ENCODE measurements around the gene SIT1.
A peak's percentile ranks its signal among the peaks of the same experiment; 100 is the strongest.
"Not testable (repeated sequence)": the region's sequence is repeated elsewhere in the genome, so short reads cannot be mapped to it uniquely, and the experiment has no call there.

Gene SIT1

DNA sequence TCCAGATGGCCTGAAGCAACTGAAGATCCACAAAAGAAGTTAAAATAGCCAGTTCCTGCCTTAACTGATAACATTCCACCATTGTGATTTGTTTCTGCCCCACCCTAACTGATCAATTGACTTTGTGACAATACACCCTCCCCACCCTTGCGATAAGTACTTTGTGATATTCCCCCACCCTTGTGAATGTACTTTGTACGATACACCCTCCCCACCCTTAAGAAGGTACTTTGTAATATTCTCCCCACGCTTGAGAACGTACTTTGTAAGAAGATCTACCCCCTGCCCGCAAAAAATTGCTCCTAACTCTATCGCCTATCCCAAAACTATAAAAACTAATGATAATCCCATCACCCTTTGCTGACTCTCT, 13.9 kb downstream of the SIT1 start:
- not testable (repeated sequence) for DNase-seq (ENCODE audit: low spot score)

DNA sequence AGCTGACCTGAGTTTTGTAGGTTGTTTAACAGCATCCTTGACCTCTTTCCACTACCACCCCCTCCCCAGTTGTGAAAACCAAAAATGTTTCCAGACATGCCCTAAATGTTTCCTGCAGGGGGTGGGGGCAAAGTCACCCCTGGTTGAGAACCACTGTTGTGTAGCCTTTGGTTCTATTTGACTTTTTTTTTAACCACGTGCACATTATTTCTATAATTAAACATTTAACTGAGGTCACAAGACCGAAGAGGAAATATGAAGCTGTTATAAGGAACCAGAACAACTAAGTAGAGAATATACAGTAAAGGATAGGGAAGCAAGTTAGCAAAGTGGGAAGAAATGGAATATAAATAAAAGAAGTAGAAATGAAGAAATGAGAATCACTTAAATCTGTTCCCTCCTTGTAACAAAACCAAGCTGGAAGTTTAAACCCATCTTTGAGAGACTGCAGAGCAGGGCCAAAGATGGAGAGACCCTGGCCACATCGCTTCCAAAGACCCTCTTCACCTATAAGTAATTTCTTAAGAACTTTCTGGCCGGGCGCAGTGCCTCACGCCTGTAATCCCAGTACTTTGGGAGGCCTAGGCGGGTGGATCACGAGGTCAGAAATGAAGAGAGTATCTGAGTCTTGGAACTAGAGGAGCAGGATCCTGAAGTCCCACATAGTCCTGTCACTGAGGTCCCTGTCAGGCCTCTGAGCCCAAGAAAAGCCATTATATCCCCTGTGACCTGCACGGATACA, 14.4 kb downstream of the SIT1 start:
- no peak for DNase-seq (ENCODE audit: low spot score)

GRCh38 chr9:35635730-35636129, 15.0 kb downstream of the SIT1 start:
- DNase-seq (ENCODE audit: low spot score), result no peak

DNA sequence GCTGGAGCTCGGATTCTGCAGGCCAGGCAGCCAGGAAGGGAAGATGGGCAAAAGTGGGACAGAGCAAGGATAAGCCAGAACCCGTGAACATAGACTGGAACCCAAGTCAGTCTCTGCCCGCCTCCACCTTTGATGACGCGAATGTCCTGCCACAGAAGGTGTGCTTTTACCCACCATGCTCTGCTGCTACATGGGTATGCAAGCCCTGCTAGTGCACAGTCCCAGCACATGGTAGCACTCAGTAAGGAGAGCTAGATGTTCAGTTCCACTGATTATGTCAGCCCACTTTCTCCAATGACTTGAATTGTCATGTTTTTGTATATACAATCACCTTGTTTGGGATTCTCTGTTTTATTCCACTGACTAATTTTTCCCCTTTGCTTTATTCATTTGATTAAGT, 21.1 kb downstream of the SIT1 start:
- DNase-seq (ENCODE audit: low spot score), result no peak

- DNase-seq (ENCODE audit: low spot score), result no peak
These were observed 22.2 kb downstream of the SIT1 start for GRCh38 chr9:35628389-35628991.

DNA sequence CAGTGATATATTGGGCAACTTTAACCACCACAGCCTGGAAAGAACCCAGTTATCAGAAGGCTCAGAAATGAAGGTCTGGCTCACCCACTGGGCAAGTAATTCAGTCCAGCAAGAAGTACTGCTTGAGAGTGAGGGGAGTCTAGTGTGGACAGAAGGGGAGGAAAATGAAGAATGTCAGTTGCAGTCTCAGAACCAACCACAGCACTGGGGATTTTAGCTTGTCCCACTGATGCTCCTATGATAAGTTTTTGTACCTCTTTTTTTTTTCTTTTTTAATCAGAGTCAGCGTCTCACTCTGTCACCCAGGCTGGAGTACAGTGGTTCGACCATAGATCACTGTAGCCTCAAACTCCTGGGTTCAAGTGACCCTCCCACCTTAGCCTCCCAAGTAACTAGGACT, 23.2 kb downstream of the SIT1 start:
- no peak for DNase-seq (ENCODE audit: low spot score)

DNA sequence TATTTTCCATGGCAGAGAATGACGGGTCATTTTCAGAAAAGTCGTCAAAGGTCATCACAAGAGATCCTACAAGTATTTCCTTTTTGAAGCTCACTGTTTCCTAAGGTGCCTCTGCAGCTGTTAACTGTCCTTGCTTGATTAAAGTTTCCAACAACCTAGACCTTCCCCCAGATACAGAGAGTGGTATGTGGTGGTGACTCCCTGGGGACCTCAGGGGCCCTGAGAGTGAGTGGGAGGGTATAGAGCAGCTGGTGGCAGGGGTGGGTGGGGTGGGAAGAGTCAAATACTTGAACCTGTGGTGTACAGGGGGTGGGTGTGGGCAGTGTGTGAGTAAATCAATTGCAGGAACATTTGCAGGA, 31.0 kb downstream of the SIT1 start:
- DNase-seq (ENCODE audit: low spot score), result peak; percentile 73

DNA sequence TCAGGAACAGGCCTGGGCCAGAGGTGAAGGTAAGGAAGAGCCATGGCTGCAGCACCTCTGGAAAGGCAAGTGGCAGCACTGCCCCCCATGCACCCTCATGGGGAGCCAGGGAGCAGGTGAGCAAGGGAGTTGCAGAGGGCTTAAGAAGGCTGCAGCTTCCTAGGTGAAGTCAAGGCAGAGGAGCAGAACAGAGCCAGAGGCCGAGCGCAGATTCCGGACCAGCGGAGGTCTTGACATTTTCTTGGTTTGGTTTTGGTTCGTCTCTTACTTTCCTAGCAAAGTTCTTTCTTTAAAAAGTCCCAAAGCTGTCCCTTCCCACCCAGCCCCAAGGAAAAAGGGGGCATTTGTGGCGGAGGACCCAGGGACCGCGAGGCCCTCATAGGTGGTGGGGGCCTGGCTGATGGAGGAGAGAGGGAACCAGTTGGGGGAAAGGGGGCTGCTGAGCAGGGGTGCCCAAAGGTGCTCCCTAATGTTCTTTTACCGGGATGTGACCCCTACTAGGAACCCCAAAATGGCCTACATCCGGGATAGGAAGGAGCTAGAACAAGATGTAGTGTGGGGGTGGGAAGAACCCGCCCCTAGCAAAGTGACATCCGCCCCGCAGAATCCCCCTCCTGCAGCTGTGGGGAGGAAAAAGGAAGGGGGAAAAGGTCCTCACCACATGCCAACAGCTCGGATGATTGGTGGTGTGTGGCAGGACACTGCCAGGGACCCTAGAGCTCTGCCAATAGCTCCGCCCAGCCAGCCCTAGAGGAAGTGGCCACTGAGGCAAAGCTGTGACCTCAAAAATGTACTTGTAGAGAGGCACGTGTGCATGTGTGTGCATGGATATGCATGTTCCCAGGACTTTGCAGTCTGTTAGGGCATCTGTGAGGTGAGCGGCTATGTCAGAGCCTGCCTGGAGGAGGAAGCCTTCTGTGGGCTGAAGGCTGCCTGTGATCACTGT, 31.6 kb downstream of the SIT1 start:
- peak; percentile 88 for DNase-seq (ENCODE audit: low spot score)

- peak; percentile 76 for DNase-seq (ENCODE audit: low spot score)
These were observed 32.4 kb downstream of the SIT1 start, which contains the start of gene CD72 for GRCh38 chr9:35618325-35618727. Gene CD72 (minus strand): TSS chr9:35618413. CDS start chr9:35618303, 110 bp downstream.

- no peak for DNase-seq (ENCODE audit: low spot score)
These were observed 33.2 kb downstream of the SIT1 start for GRCh38 chr9:35617548-35617947.

DNA sequence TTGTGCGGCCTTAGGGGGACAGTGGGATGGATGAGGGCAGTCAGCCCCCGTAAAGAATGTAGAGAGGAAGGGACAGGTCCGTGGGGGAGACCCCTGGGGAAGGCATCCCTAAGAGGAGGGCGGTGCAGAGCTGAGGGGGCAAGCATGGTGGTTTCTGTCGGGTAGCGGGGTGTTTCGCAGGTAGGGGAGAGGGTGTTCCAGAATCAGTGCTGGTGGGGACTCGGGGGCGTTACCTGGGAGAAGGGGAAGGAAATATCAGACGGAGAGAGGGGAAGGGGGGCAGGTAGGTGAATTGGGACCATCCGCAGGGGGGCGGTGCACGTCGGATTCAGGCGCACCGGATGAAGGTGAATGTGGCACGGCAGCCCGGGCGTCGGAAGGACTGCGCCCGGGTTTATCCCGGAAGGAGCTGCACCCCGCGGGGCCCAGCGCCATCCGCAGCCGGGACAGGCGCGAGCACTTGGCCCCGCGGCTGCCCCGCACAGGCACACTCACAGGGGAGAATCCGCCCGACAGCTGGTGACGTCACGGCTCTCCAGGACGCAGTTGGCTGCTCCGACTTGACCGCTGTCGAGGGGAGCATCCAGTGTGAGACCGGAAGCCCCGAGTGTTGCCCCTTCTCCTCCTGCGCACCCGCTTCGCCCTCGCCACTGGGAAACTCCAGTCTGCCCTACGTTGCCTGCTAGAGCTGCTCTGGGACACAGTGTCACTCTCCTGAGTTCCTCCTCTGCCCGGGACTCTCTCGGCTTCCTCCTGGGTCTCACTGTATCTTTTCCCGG, 33.9 kb downstream of the SIT1 start:
- peak; percentile 56 for DNase-seq (ENCODE audit: low spot score)

- DNase-seq (ENCODE audit: low spot score), result no peak
These were observed 34.6 kb downstream of the SIT1 start for GRCh38 chr9:35615981-35616680.

DNA sequence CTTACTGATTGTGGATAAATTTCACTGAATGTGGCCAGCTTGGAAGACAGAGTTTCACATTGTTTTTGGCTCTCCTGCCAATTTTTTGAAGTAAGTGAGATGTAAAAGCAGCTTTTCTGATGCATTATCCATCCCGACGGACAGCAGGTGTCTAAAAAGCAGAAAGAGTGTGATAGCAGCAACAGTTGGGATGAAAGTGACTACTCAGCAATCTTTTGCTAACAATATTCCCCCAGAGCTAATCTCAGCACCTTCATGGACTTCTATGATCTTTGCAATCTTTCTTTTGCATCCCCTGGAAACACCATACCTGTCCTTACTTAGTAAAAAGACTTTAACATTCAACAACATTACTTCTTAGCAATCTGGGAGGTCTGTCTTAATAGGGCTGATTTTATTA, 37.9 kb downstream of the SIT1 start:
- DNase-seq (ENCODE audit: low spot score), result no peak

DNA sequence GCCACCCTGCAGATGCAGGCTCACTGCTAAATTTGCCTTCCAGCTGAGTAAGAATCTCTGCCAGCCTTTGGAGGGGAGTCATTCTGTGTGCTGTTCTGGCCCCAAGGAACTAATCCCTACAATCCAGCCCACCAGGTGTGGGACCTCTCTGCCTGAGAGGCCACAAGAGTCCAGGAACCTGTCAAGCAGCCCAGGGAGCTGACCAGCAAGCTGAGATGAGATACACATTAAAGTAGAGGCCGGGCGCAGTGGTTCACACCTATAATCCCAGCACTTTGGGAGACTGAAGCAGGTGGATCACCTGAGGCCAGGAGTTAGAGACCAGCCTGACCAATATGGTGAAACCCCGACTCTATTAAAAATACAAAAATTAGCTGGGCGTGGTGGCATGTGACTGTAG, 38.7 kb downstream of the SIT1 start:
- not testable (repeated sequence) for DNase-seq (ENCODE audit: low spot score)

DNA sequence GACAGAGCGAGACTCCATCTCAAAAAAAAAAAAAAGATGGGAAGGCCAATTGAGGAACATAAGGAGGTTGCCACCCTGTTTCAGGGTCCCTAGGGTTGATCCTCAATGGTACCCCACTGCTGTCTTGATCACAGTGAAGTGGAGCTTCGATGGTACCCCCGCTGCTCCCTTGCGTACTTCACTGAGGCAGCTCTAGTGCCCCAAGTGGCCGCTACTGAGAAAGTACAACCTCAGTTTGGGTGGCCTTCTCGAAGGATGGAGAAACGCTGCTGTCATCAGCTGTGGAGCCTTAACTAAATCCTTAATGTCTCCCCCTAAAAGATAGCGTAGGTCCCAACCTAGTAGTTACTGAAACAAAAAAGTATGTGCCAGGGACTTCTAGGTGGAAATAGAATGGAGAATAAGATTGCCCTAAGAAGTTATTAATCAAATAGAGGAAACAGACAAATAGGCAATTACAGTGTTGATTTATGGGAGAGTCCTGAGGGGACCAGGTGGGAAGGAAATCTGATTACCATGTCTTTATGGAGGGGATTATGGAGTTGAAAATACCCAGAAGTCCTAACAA, 39.4 kb downstream of the SIT1 start:
- DNase-seq (ENCODE audit: low spot score), result peak; percentile 63

DNA sequence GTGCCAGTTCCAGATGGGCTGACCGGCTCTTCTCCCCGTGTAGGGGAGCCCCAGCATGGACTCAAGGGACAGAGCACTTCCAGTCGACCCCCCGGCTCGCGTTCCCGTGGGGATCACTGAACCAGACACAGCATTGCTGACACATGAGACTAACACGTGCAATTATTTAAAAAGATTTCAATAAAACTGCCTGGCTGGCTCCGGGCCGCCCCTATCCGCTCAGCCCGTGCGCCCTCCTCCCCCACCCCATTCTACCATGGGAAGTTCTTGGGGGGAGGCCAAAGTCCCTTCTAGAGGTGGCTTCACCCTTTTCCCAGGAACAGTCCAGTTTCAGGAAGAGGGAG, 40.9 kb downstream of the SIT1 start:
- DNase-seq (ENCODE audit: low spot score), result no peak

DNA sequence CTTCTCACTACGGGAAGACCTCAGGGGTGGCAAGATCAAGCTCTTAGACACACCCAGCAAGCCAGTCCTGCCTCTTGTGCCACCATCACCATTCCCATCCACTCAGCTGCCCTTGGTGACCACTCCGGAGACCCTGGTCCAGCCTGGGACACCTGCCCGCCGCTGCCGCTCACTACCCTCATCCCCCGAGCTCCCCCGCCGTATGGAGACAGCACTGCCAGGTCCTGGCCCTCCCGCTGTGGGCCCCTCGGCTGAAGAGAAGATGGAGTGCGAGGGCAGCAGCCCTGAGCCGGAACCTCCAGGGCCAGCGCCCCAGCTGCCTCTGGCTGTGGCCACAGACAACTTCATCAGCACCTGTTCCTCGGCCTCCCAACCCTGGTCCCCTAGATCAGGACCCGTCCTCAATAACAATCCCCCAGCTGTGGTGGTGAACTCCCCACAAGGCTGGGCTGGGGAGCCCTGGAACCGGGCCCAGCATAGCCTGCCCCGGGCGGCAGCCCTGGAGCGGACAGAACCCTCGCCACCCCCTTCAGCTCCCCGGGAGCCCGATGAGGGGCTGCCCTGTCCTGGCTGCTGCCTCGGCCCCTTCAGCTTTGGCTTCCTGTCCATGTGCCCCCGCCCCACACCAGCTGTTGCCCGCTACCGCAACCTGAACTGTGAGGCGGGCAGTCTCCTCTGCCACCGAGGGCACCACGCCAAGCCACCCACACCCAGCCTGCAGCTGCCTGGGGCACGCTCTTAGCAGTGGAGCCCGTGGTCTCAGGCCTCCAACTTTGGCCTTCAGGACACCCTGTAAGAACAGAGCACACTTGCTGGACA, 41.5 kb downstream of the SIT1 start:
- DNase-seq (ENCODE audit: low spot score), result no peak

GRCh38 chr9:35608221-35608620, 42.5 kb downstream of the SIT1 start:
- DNase-seq (ENCODE audit: low spot score), result no peak

GRCh38 chr9:35606726-35607125, 44.0 kb downstream of the SIT1 start:
- no peak for DNase-seq (ENCODE audit: low spot score)

- DNase-seq (ENCODE audit: low spot score), result no peak
These were observed 44.6 kb downstream of the SIT1 start for GRCh38 chr9:35606138-35606504.

Measured in germinal center (tissue), 1 donor.